ENCODE measurements around the gene CNR1. TPM values are rescaled to one million over a fixed set of nuclear protein-coding genes. Genes with fewer than 3 reads are reported as not detected.
A peak's percentile ranks its signal among the peaks of the same experiment; 100 is the strongest.

Gene CNR1
- total RNA-seq, 1 donor from 2014 or later = not detected

DNA sequence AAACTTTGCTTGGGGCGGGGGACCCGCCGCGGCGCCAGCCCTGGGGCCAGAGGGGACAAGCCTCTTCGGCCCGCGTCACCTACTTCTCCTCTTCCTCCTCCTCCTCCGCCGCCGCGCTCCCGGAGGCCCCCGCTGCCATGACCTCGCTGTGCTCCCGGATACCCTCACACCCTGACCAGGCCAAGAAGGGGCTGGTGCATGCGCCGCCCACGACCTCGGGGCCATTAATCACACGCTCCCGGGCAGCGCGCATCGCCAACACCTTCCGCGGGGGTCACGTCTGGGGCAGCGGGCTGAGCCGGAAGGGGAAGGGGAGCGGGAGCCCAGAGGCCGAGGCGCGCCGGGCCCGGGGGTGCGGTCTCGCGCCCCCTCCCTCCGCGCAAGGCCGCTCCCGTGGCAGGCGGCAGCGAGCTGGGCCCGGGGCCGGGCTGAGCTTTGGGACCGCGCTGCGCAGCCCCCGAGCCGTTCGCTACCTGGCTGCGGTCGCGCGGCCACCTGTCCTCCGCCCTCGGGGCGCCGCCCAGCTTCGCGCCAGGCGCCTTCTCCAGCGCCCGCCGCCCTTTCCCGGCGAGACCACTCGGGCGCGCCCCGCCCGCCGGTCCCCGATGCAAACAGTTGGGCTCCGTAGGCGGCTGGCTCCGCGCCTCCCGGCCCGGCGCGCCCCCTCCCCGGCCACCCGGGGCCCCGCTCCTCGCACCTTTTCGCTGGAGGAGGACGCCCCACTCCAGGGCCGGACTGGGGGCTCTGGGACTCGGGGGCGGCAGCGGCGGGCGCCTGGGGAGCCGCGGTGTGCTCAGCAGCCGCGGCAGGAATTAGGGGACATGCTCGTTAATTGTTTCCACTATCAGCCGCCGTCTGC is 575 bp upstream of the CNR1 start:
- Mint-ChIP-seq H3K9me3 (no peaks in the 10 kb centered on the region), H3K4me1 (ENCODE audit: low read depth) (peaks cover 14% of the 10 kb centered on the region), H3K27ac (no peak overlapping the region), H3K4me3 (peak overlapping the region; percentile 75), H3K36me3 (ENCODE audit: low read depth) (peaks cover 2% of the 10 kb centered on the region), H3K27me3 (ENCODE audit: insufficient read depth) (peaks cover 70% of the 10 kb centered on the region)
- intact Hi-C loops (cut with micrococcal nuclease) = loop anchor here (10.0 kb wide), 1 partner anchor 618 kb away; no protein-coding TSS in a partner anchor
- DNase-seq (ENCODE audit: low spot score) = no peak

DNA sequence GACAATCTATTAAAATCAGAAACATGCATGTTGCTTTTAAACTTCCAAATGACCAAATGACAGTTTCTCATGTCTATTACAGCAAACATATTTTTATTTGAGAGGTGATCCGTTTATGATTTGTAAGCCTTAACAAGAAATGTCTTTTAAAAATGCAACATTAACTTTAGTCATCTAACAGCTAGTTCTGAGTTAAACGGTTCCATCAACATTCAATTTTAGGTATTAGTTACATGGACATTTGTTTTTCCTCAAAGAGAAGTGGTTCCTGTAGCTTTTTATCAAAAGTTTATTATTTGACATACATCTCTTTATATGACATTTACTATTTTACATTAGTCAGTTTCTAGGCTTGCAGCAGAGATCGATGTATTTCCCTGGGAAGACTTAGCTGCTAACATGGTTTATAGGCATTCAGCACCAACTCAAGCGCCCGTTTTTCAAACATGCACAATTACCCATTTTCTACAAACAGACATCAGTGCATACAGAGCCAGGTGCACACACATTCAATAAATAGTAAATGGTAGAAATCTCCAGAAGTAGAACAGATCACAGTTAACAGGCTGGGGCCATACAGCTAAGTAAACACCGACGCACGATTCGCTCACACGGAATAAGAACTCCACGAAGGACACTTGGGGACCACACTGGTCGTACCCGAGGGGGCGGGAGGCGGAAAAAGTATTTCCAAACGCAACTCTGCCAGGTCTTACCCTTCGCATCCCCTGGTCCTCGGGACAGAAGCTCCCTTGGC is 882 bp downstream of the CNR1 start:
- intact Hi-C loops (cut with micrococcal nuclease) = loop anchor here (10.0 kb wide), 1 partner anchor 620 kb away; no protein-coding TSS in a partner anchor
- Mint-ChIP-seq H3K9me3 (no peaks in the 10 kb centered on the region), H3K4me3 (peak overlapping the region; percentile 63), H3K4me1 (ENCODE audit: low read depth) (peaks cover 14% of the 10 kb centered on the region), H3K36me3 (ENCODE audit: low read depth) (peaks cover 2% of the 10 kb centered on the region), H3K27ac (no peak overlapping the region), H3K27me3 (ENCODE audit: insufficient read depth) (peaks cover 66% of the 10 kb centered on the region)
- DNase-seq (ENCODE audit: low spot score) = no peak

DNA sequence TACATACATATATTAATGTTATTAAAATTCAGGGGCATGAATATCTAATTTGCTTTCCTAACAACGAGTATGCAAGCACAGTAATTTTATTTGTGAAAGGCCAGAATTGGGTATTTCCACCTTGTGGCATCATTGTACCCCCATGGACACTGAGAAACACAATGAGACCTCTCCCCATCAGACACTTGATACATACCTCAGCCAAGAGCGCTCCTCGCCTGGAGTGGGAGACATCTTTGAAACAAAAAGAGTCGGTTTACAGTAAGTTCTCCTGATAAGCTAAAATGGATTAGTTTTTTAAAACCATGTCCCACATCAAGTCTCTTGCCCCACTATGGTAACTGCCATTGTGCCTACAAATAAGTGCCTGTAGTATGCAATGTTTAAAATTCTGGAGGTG is 2.1 kb downstream of the CNR1 start:
- H3K4me1 Mint-ChIP-seq (ENCODE audit: low read depth) = peaks cover 14% of the 10 kb centered on the region
- no peak overlapping the region for H3K4me3 Mint-ChIP-seq
- no peaks in the 10 kb centered on the region for H3K9me3 Mint-ChIP-seq
- peaks cover 56% of the 10 kb centered on the region for H3K27me3 Mint-ChIP-seq (ENCODE audit: insufficient read depth)
- H3K27ac Mint-ChIP-seq = no peak overlapping the region
- no peak for DNase-seq (ENCODE audit: low spot score)
- intact Hi-C loops (cut with micrococcal nuclease) = loop anchor here (10.0 kb wide), 1 partner anchor 621 kb away; no protein-coding TSS in a partner anchor
- H3K36me3 Mint-ChIP-seq (ENCODE audit: low read depth) = peaks cover 2% of the 10 kb centered on the region

DNA sequence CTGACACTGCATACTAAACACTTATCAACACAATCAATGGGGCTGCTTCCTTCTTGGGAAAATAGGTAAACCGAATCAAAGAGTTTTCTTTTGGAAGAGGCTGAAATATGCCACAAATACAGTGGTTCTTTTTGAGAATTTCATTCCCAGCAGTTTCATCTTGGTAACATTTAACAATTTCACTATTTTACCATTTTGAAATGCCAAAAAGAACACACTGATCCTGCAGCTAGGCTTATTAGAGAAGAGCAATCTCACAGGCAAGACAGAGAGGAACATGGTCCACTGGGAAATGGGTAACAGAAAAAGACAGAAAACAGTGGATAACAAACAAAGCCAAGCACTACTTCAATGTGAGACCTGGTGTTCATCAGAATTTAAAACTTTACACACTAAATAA is 2.5 kb downstream of the CNR1 start:
- DNase-seq (ENCODE audit: low spot score) = no peak
- Mint-ChIP-seq H3K9me3 (no peaks in the 10 kb centered on the region), H3K4me1 (ENCODE audit: low read depth) (peaks cover 14% of the 10 kb centered on the region), H3K27me3 (ENCODE audit: insufficient read depth) (peaks cover 51% of the 10 kb centered on the region), H3K36me3 (ENCODE audit: low read depth) (peaks cover 2% of the 10 kb centered on the region), H3K27ac (no peak overlapping the region), H3K4me3 (no peak overlapping the region)
- intact Hi-C loops (cut with micrococcal nuclease) = loop anchor here (10.0 kb wide), 1 partner anchor 621 kb away; no protein-coding TSS in a partner anchor

DNA sequence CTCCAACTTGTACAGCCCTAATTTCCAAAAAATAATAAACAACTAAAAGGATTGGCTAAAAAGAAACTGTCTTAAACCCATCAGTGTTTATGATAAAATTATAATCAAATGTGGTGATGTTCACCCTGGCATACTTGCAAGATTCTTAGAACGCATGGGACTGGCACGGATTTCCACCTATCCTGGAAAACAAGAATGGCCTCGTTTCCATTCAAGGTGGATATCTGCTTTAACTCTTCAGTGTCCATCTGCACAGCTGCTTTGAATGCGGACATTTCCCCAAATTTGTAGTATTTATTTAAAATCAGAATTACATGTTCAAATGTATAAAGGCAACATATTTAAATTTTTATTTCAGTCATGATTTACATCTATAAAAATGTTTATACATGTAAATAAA is 4.2 kb downstream of the CNR1 start:
- Mint-ChIP-seq H3K36me3 (ENCODE audit: low read depth) (no peaks in the 10 kb centered on the region), H3K9me3 (no peaks in the 10 kb centered on the region), H3K27me3 (ENCODE audit: insufficient read depth) (peaks cover 38% of the 10 kb centered on the region), H3K4me3 (no peak overlapping the region), H3K4me1 (ENCODE audit: low read depth) (peaks cover 8% of the 10 kb centered on the region), H3K27ac (no peak overlapping the region)
- intact Hi-C loops (cut with micrococcal nuclease) = loop anchor here (10.0 kb wide), 1 partner anchor 623 kb away; no protein-coding TSS in a partner anchor
- no peak for DNase-seq (ENCODE audit: low spot score)

DNA sequence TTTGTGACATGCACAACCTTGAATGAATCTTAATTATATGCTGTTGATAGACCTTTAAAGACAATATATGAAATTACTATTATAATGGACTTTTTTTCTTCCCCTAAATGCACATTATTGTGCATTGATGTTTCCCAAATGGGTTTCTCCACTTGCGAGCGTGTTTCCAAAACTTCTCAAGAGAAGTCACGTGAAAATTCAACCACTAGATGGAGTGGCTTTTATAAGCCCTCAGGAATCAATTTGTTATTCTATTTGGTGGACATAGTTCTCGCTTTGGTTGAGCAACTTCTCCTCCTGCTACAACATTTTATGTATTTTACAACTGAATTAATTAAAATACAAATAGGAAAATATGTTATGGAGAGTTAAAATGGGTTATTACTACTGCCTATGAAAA is 9.0 kb downstream of the CNR1 start:
- Mint-ChIP-seq H3K36me3 (ENCODE audit: low read depth) (no peaks in the 10 kb centered on the region), H3K27ac (no peak overlapping the region), H3K4me1 (ENCODE audit: low read depth) (no peaks in the 10 kb centered on the region), H3K9me3 (no peaks in the 10 kb centered on the region), H3K27me3 (ENCODE audit: insufficient read depth) (peaks cover 3% of the 10 kb centered on the region), H3K4me3 (no peak overlapping the region)
- intact Hi-C loops (cut with micrococcal nuclease) = no loop called here
- no peak for DNase-seq (ENCODE audit: low spot score)

DNA sequence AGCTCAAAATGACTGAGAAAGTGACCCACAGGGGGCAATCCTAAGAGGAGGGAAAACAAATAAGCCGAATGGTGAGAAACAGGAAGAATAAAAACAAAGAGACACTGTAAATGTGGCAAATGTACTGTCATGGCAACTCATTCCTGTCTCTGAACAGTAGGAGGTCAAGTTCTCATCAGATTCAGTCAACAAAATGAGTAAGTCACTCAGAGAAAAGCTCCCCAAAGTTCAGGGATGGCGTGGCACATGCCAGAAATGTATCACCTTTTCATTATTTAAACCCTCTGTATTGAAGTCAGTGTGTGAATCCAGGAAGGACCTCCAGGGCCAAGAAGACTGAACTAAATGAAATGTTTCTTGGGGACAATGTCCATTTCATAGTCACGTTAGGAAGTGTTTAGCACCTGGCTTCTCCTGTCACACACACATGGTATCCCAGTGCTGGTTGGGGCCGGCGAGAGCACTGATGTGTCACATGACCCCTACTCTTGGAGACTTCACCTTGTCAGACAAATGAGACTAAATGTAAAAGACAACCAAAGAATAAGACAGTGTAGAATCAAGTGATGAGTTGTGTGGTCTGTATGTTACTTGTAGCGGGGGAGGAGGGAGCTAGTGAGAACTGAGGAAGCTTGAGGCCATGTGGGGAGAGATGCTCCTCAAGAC is 20.7 kb downstream of the CNR1 start:
- no peak overlapping the region for H3K27ac Mint-ChIP-seq
- DNase-seq (ENCODE audit: low spot score) = no peak
- H3K9me3 Mint-ChIP-seq = no peaks in the 10 kb centered on the region
- H3K4me1 Mint-ChIP-seq (ENCODE audit: low read depth) = no peaks in the 10 kb centered on the region
- intact Hi-C loops (cut with micrococcal nuclease) = no loop called here
- no peaks in the 10 kb centered on the region for H3K36me3 Mint-ChIP-seq (ENCODE audit: low read depth)
- H3K4me3 Mint-ChIP-seq = no peak overlapping the region
- H3K27me3 Mint-ChIP-seq (ENCODE audit: insufficient read depth) = peaks cover 5% of the 10 kb centered on the region

DNA sequence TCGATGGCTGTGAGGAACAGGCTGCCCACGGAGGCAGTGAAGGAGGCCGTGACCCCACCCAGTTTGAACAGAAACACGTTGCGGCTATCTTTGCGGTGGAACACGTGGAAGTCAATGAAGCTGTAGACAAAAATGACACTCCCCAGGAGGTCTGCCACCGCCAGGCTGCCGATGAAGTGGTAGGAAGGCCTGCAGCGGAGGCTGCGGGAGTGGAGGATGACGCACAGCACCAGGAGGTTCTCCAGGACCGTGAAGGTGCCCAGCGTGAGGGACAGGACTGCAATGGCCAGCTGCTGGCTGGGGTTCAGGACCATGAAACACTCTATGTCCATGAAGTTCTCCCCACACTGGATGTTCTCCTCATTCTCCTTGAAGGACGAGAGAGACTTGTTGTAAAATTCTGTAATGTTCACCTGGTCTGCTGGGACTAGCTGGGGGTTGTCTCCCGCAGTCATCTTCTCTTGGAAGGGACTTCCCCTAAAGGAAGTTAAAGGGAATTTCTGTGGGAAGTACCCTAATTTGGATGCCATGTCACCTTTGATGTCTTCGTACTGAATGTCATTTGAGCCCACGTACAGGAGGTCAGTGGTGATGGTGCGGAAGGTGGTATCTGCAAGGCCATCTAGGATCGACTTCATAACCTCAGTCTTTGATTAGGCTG is 21.4 kb downstream of the CNR1 start:
- H3K27me3 Mint-ChIP-seq (ENCODE audit: insufficient read depth) = peaks cover 3% of the 10 kb centered on the region
- H3K27ac Mint-ChIP-seq = no peak overlapping the region
- no peaks in the 10 kb centered on the region for H3K4me1 Mint-ChIP-seq (ENCODE audit: low read depth)
- no peaks in the 10 kb centered on the region for H3K36me3 Mint-ChIP-seq (ENCODE audit: low read depth)
- DNase-seq (ENCODE audit: low spot score) = no peak
- intact Hi-C loops (cut with micrococcal nuclease) = no loop called here
- no peak overlapping the region for H3K4me3 Mint-ChIP-seq
- no peaks in the 10 kb centered on the region for H3K9me3 Mint-ChIP-seq

DNA sequence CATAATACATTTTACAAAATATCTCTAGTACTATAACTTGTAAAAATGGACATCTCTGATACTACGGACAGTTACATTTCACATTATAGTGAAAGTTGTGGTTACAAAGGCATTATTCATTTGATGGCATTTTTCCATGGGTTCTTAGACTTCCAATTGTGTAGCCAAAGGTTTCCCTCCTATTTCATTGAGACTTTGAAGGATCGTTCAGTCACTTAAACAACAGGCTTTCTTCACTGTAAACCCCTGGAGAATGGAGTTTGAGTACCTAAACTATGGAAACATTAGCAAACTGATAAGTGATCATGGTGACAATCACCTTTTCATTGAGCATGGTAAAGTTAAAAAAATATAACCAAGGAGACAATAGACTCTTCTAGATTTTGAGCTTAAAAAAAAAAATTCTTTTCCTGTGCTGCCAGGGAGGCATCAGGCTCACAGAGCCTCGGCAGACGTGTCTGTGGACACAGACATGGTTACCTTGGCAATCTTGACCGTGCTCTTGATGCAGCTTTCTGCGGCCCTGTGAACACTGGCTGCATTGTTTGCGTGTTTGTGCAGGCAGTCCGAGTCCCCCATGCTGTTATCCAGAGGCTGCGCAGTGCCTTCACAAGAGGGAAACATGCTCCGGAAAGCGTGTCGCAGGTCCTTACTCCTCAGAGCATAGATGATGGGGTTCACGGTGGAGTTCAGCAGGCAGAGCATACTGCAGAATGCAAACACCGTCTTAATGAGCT is 22.6 kb downstream of the CNR1 start:
- H3K27ac Mint-ChIP-seq = no peak overlapping the region
- no peak for DNase-seq (ENCODE audit: low spot score)
- H3K27me3 Mint-ChIP-seq (ENCODE audit: insufficient read depth) = peaks cover 3% of the 10 kb centered on the region
- H3K36me3 Mint-ChIP-seq (ENCODE audit: low read depth) = no peaks in the 10 kb centered on the region
- no peak overlapping the region for H3K4me3 Mint-ChIP-seq
- no peaks in the 10 kb centered on the region for H3K4me1 Mint-ChIP-seq (ENCODE audit: low read depth)
- intact Hi-C loops (cut with micrococcal nuclease) = no loop called here
- H3K9me3 Mint-ChIP-seq = no peaks in the 10 kb centered on the region

DNA sequence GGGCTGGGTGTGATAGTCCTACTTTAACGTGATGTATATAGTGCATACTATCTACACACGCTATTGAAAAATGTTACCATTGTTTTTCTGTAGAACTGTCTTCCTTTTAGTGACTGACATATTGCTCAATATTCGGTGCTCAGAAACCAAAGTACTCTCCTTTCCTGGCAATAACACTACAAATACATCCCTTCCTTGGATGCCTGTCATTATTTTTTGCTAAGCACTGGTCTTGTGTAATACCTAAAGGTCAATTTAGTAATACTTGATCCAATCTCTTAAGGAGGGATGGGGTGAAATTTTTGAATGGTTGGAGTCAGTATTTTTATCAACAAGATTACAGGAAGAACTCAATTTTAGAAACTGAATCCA is 23.9 kb downstream of the CNR1 start:
- DNase-seq (ENCODE audit: low spot score) = no peak
- intact Hi-C loops (cut with micrococcal nuclease) = no loop called here
- H3K4me3 Mint-ChIP-seq = no peak overlapping the region
- H3K4me1 Mint-ChIP-seq (ENCODE audit: low read depth) = no peaks in the 10 kb centered on the region
- H3K9me3 Mint-ChIP-seq = no peaks in the 10 kb centered on the region
- no peak overlapping the region for H3K27ac Mint-ChIP-seq
- H3K27me3 Mint-ChIP-seq (ENCODE audit: insufficient read depth) = no peaks in the 10 kb centered on the region
- no peaks in the 10 kb centered on the region for H3K36me3 Mint-ChIP-seq (ENCODE audit: low read depth)

DNA sequence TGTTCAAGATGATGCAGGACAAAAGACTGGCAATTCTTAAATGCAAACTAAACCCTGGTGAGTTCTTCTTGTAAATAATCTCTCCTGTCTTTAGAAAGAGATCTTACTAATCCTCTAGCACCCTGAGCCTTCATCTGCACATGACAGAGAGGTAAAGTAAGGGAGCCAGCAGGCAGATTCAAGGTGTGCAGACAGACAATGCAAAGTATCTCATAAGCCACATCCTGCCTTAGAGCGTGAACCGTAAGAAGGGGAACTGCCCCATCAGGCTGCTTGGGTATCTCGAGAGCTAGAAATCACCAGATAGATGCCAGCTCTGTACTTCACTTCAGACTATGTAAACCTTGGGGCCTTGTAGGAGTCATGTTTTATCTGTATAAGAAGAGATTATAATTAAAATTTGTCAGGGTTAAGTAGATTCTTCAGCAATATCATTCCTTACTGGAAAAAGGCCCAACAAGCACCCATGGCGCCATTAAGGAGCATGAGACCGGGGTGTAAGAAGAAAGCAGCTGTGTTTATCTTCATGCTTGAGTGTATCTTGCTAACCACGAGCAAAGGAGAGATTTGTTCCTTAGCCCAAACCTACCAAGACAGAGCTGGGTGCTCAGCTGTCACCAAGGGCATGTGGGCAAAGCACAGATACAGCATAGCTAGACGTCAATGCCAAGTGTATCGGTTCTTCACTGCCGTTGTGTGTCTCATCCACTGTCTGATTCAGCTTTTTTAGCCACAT is 24.4 kb downstream of the CNR1 start:
- intact Hi-C loops (cut with micrococcal nuclease) = no loop called here
- no peak for DNase-seq (ENCODE audit: low spot score)
- Mint-ChIP-seq H3K9me3 (no peaks in the 10 kb centered on the region), H3K27me3 (ENCODE audit: insufficient read depth) (no peaks in the 10 kb centered on the region), H3K27ac (no peak overlapping the region), H3K36me3 (ENCODE audit: low read depth) (no peaks in the 10 kb centered on the region), H3K4me3 (no peak overlapping the region), H3K4me1 (ENCODE audit: low read depth) (no peaks in the 10 kb centered on the region)

All from activated T-helper 1 cell treated with anti-CD3 and anti-CD28 coated beads, Interleukin-12 subunit alpha, Interleukin-12 subunit beta, Interleukin-2, Interleukin-4 antibody, amounts not matched to agents 30 ng/mL and 10 ng/mL and 1 ng/mL, durations not matched to agents 14 hours and 24 hours and 36 hours (primary cell).